ENCODE data around the gene POLR2L. TPM values are rescaled to one million over a fixed set of nuclear protein-coding genes. Genes with fewer than 3 reads are reported as not detected.

Gene POLR2L
- total and polyA plus RNA-seq, 10 donors = 24.6 to 131 (median 66.2) TPM

DNA sequence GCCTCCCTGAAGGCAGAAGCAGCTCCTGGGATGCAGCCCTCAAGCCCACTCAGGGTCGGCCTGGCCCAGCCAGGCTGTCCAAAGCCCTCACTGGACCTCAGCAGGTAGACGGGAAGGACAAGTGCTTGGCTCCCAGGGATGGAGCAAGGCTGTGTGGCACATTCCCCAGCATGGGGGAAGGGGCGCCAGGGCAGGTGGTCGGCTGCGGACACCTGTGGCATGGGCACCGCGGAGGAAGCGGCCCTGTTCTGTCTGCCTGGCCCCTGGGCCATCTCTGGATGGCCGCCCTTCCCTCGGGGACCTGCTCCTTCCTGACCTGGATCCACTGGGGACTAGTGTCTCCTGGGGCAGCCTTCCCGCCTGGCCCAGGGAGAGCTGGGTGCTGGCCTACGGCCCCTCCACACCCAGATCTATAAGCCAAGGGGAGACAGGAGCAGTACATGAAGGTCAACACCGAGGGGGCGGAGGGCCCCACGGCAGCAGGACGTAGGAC lies 42.3 kb upstream of the POLR2L start:
- DNase-seq = no peak
- Histone ChIP-seq H3K27me3 (replicated peaks in 1 of 7) (no peaks in the 10 kb centered on the region), H3K36me3 (peaks cover 0 to 100% (median 56%) of the 10 kb centered on the region in 6 donors), H3K27ac (peak overlapping the region in 1 of 8 donors; percentile 25), H3K4me3 (no peak overlapping the region), H3K4me1 (peaks cover 0 to 17% (median 0%) of the 10 kb centered on the region in 6 donors), H3K9me3 (no peaks in the 10 kb centered on the region)
- WGBS, 5 donors = 68 to 91% (median 87%) methylated on average over 6 to 16 of the region's 16 CpGs
- TF ChIP-seq, protein P1, sequence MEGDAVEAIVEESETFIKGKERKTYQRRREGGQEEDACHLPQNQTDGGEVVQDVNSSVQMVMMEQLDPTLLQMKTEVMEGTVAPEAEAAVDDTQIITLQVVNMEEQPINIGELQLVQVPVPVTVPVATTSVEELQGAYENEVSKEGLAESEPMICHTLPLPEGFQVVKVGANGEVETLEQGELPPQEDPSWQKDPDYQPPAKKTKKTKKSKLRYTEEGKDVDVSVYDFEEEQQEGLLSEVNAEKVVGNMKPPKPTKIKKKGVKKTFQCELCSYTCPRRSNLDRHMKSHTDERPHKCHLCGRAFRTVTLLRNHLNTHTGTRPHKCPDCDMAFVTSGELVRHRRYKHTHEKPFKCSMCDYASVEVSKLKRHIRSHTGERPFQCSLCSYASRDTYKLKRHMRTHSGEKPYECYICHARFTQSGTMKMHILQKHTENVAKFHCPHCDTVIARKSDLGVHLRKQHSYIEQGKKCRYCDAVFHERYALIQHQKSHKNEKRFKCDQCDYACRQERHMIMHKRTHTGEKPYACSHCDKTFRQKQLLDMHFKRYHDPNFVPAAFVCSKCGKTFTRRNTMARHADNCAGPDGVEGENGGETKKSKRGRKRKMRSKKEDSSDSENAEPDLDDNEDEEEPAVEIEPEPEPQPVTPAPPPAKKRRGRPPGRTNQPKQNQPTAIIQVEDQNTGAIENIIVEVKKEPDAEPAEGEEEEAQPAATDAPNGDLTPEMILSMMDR (IDR thresholded peaks at IDR 0.05 in 8 of 11, conservative IDR thresholded peaks at IDR 0.05 in 3 of 11) = no peak
- TF ChIP-seq POLR2A (IDR thresholded peaks at IDR 0.05) (no peak), POLR2AphosphoS5 (IDR thresholded peaks at IDR 0.05) (no peak)
- intact Hi-C loops (cut with DNase I; ENCODE audit: low total_unique reads) = no loop called here

DNA sequence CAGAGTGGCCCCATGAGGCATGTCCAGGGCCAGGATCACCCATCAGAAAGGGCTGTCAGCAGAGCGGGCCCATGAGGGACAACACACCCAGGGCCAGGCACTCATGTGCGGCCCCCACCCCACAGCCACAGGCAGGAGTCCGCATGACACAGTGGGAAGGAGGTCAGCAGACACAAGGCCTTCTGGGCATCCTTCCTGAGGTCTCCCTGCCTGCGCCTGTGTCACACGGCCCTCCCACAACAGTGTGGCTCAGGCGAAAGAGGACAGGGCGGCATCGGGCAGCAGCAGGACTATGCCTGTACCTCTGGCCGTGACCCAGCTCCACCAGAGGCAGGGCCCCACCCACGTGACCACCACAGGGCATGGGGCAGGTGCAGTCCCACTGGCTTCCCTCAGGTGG lies 41.2 kb upstream of the POLR2L start:
- no peak overlapping the region for H3K4me3 ChIP-seq
- 44 to 83% (median 73%) methylated on average over 4 to 10 of the region's 10 CpGs for WGBS, 5 donors
- DNase-seq = no peak
- TF ChIP-seq, protein P1 (IDR thresholded peaks at IDR 0.05 in 8 of 11, conservative IDR thresholded peaks at IDR 0.05 in 3 of 11) = no peak
- TF ChIP-seq POLR2AphosphoS5 (IDR thresholded peaks at IDR 0.05) = peak; percentile 17 to 58 (median 29)
- no peak for TF ChIP-seq POLR2A (IDR thresholded peaks at IDR 0.05)
- H3K4me1 ChIP-seq = peaks cover 0 to 17% (median 0%) of the 10 kb centered on the region in 6 donors
- peaks cover 0 to 100% (median 60%) of the 10 kb centered on the region in 6 donors for H3K36me3 ChIP-seq
- no peaks in the 10 kb centered on the region for H3K27me3 ChIP-seq (replicated peaks in 1 of 7)
- H3K27ac ChIP-seq = peak overlapping the region in 4 of 8 donors; percentile 2 to 45 (median 20)
- H3K9me3 ChIP-seq = no peaks in the 10 kb centered on the region
- intact Hi-C loops (cut with DNase I; ENCODE audit: low total_unique reads) = no loop called here

DNA sequence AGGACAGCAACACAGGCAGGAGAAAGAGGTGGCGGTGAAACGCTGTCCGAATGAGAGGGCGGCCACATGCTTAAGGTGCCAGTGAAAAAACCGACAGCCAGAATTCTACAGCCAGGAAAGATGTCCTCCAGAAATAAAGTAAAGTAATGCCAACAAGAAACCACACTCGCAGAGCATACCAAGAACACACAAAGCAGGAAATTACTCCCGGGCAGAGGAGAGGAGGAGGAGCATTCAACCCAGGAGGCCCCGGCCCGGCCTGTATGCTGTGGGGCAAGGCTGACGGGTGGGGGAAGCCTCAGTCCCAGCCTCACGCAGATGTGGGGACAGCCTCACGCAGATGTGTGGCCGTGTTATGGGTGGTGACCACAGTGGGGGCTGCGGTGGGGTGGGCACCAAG lies 40.3 kb upstream of the POLR2L start:
- intact Hi-C loops (cut with DNase I; ENCODE audit: low total_unique reads) = no loop called here
- 63 to 77% (median 75%) methylated on average over 11 to 14 of the region's 14 CpGs for WGBS, 5 donors
- Histone ChIP-seq H3K36me3 (peaks cover 0 to 100% (median 54%) of the 10 kb centered on the region in 6 donors), H3K4me3 (no peak overlapping the region), H3K27me3 (replicated peaks in 1 of 7) (no peaks in the 10 kb centered on the region), H3K9me3 (no peaks in the 10 kb centered on the region), H3K4me1 (peaks cover 0 to 19% (median 0%) of the 10 kb centered on the region in 6 donors), H3K27ac (peak overlapping the region in 4 of 8 donors; percentile 21 to 45 (median 34))
- no peak for DNase-seq
- TF ChIP-seq POLR2AphosphoS5 (IDR thresholded peaks at IDR 0.05) (no peak), POLR2A (IDR thresholded peaks at IDR 0.05) (no peak)
- TF ChIP-seq, protein P1 (IDR thresholded peaks at IDR 0.05 in 8 of 11, conservative IDR thresholded peaks at IDR 0.05 in 3 of 11) = no peak

DNA sequence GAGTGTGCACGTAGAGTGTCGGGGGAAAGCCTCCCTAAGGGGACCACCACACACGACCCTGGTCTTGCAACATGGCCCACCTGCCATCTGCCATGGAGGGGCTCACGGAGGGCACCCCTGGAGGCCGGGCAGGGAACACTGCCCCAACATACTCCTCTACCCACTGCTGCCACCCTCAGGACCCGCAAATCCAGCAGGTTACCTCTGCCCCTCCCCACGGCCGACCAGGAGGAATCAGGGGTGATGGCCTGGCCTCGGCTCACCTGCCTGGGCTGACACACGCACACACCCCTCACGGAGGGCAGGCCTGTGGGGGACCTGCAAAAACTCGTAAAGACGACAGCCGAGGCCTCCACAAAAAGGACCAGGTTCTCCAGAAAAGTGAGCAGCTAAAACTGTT lies 38.1 kb upstream of the POLR2L start:
- H3K9me3 ChIP-seq = no peaks in the 10 kb centered on the region
- no peak overlapping the region for H3K27ac ChIP-seq
- DNase-seq = no peak
- H3K4me3 ChIP-seq = no peak overlapping the region
- no peaks in the 10 kb centered on the region for H3K27me3 ChIP-seq (replicated peaks in 1 of 7)
- H3K36me3 ChIP-seq = peaks cover 0 to 100% (median 42%) of the 10 kb centered on the region in 6 donors
- H3K4me1 ChIP-seq = peaks cover 0 to 40% (median 11%) of the 10 kb centered on the region in 6 donors
- intact Hi-C loops (cut with DNase I; ENCODE audit: low total_unique reads) = no loop called here
- WGBS, 5 donors = 87 to 100% (median 92%) methylated on average over 7 to 14 of the region's 14 CpGs
- TF ChIP-seq POLR2A (IDR thresholded peaks at IDR 0.05) (no peak), POLR2AphosphoS5 (IDR thresholded peaks at IDR 0.05) (no peak)
- TF ChIP-seq, protein P1 (IDR thresholded peaks at IDR 0.05 in 8 of 11, conservative IDR thresholded peaks at IDR 0.05 in 3 of 11) = no peak

All from spleen (tissue), 11 donors.